Panc1 (cell line): ENCODE data around the gene PPM1B. TPM values are rescaled to one million over a fixed set of nuclear protein-coding genes. Genes with fewer than 3 reads are reported as not detected.

Source experiments
- ATAC-seq: fragments of 200-7000 bp; cut with Tn5 transposase; 2 replicates; pipeline ENCODE4 v1.9.1; 2020; ENCODE audit warnings: mild to moderate bottlenecking, moderate library complexity
- BruUV-seq: library from RNA; stranded (reverse); fragments of 400-500 nt; replicated peaks from 2 replicates; lab custom pipeline; 2021; lab: Mats Ljungman, UMichigan
- CTCF ChIA-PET: fragments of 300-600 bp; sonication (Branson Sonifier 250); formaldehyde crosslinking; loops from one replicate; lab custom pipeline; 2022; ENCODE audit warnings: antibody characterized with exemption; lab: Charles Lee
- POLR2A ChIA-PET: fragments of 300-600 bp; sonication (Branson Sonifier 250); formaldehyde crosslinking; loops from one replicate; lab custom pipeline; 2022; ENCODE audit warnings: antibody characterized with exemption; lab: Charles Lee
- DNase-seq: peaks from one replicate; pipeline ENCODE4 v3.0.0-alpha.2; 2010; ENCODE audit warnings: low read depth, low spot score
- H3K27ac ChIP-seq: 2 replicates; pipeline ENCODE4 v1.5.1; 2011; ENCODE audit warnings: mild to moderate bottlenecking, low read length, inconsistent platforms
- H3K27me3 ChIP-seq: fragments of 200-500 bp; sonication (Bioruptor generic); 2 replicates; pipeline ENCODE4 v1.6.0; 2014; ENCODE audit warnings: low read length, inconsistent platforms; ENCODE audit not compliant: control insufficient read depth, insufficient read depth
- H3K36me3 ChIP-seq: fragments of 200-500 bp; sonication (Bioruptor generic); 2 replicates; pipeline ENCODE4 v1.5.1; 2014; ENCODE audit warnings: inconsistent platforms, mild to moderate bottlenecking, low read length, moderate library complexity; ENCODE audit not compliant: control insufficient read depth, insufficient read depth
- H3K4me1 ChIP-seq: 2 replicates; pipeline ENCODE4 v1.5.1; 2011; ENCODE audit warnings: inconsistent platforms, mild to moderate bottlenecking, low read length, moderate library complexity; ENCODE audit not compliant: control insufficient read depth, insufficient read depth
- H3K4me3 ChIP-seq, 2 experiments: 2 replicates each; pipeline ENCODE4 v1.5.1; 2011 to 2012; ENCODE audit warnings: low read depth in 2 of 2, low read length in 2 of 2, mild to moderate bottlenecking in 2 of 2, inconsistent platforms in 1 of 2, moderate library complexity in 1 of 2
- H3K9me3 ChIP-seq: fragments of 200-500 bp; sonication (Bioruptor generic); 2 replicates; pipeline ENCODE4 v1.5.1; 2014; ENCODE audit warnings: low read depth, mild to moderate bottlenecking, inconsistent platforms, low read length, moderate library complexity; ENCODE audit not compliant: control insufficient read depth, insufficient read depth
- POLR2AphosphoS5 ChIP-seq: IDR thresholded peaks from 2 replicates; pipeline ENCODE4 v1.6.1; 2012; ENCODE audit warnings: mild to moderate bottlenecking, low read depth, low read length, moderate library complexity
- SIN3A ChIP-seq: IDR thresholded peaks from 2 replicates; pipeline ENCODE4 v1.6.1; 2012; ENCODE audit warnings: low read depth, mild to moderate bottlenecking, low read length, moderate library complexity, borderline replicate concordance; ENCODE audit not compliant: insufficient read depth
- TCF7L2 ChIP-seq: IDR thresholded peaks from 2 replicates; pipeline ENCODE4 v1.6.1; 2011; ENCODE audit warnings: mild to moderate bottlenecking, low read depth, low read length, inconsistent platforms
- in situ Hi-C: cut with HindIII; loops from 2 replicates; pipeline ENCODE4 v1.10.0; 2016; ENCODE audit warnings: low sequenced_read_pairs, low pct_unique_long_range_greater_than_20kb
- intact Hi-C: fragments of 100-400 bp; cut with micrococcal nuclease; formaldehyde crosslinking; loops from one replicate; pipeline ENCODE4 v1.10.0; 2022; ENCODE audit not compliant: unreplicated experiment
- total RNA-seq: library from RNA; stranded (reverse); gene quantifications from one replicate; pipeline ENCODE4 v1.2.1, GENCODE V29; 2021; ENCODE audit not compliant: unreplicated experiment
- TF ChIP-seq, protein P1 (sequence below): fragments of 450-650 bp; IDR thresholded peaks from 2 replicates; pipeline ENCODE4 v1.5.1; 2017; ENCODE audit warnings: mild to moderate bottlenecking
- TF ChIP-seq, protein P2 (sequence below), 2 experiments: IDR thresholded peaks; 2 replicates each; pipeline ENCODE4 v1.6.1; 2011 to 2012; ENCODE audit warnings: low read depth in 2 of 2, control low read depth in 1 of 2, low read length in 1 of 2, mild to moderate bottlenecking in 1 of 2, moderate library complexity in 1 of 2; ENCODE audit not compliant: insufficient read depth in 1 of 2

Gene PPM1B
- total RNA-seq, 1 experiment from 2014 or later, result 36.0 TPM

DNA sequence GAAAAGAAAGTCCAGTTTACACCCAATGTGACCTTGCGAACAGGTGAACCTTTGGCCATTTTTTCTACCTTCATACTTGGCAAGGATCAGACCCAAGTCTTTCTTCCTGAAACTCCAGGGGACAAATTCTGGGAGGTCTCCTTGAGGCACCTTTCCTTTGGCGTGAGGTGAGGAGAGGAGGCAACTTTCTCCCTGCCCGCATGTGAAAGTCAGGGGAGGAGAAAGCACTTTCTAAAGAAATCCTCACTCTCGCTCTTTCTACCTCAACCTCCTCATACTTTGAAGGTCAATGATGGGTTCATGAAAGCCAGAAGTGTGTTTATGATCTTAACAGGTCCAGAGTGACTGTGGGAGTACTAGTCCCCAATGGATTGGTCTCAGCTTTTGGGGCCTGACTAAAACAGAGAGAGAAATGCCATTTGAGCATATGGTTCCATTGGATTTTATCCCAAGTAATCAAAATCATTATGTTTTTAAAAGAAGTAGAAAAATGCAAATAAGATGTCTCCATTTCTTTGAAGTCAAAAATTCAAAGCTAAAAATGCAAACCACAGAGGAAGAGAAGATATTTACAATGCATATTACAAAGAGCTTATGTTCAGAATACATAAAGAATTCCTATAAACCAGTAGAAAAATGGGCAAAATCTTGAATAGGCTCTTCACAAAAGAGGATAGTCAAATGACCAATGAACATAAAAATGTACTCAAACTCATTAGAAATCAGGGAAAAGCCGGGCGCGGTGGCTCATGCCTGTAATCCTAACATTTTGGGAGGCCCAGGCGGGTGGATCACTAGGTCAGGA, 15.6 kb upstream of the PPM1B start:
- H3K4me1 ChIP-seq, result no peaks in the 10 kb centered on the region; the same call in 1 of the 2 replicates
- no peak overlapping the region for H3K4me3 ChIP-seq
- ChIA-PET CTCF (no interaction called here), POLR2A (no interaction called here)
- ATAC-seq (no peak), DNase-seq (no peak)
- intact Hi-C loops (no loop called here), in situ Hi-C loops (no loop called here)
- TF ChIP-seq, protein P1, sequence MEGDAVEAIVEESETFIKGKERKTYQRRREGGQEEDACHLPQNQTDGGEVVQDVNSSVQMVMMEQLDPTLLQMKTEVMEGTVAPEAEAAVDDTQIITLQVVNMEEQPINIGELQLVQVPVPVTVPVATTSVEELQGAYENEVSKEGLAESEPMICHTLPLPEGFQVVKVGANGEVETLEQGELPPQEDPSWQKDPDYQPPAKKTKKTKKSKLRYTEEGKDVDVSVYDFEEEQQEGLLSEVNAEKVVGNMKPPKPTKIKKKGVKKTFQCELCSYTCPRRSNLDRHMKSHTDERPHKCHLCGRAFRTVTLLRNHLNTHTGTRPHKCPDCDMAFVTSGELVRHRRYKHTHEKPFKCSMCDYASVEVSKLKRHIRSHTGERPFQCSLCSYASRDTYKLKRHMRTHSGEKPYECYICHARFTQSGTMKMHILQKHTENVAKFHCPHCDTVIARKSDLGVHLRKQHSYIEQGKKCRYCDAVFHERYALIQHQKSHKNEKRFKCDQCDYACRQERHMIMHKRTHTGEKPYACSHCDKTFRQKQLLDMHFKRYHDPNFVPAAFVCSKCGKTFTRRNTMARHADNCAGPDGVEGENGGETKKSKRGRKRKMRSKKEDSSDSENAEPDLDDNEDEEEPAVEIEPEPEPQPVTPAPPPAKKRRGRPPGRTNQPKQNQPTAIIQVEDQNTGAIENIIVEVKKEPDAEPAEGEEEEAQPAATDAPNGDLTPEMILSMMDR, result no peak
- TF ChIP-seq POLR2AphosphoS5 (no peak), SIN3A (no peak), TCF7L2 (no peak)
- TF ChIP-seq, protein P2, sequence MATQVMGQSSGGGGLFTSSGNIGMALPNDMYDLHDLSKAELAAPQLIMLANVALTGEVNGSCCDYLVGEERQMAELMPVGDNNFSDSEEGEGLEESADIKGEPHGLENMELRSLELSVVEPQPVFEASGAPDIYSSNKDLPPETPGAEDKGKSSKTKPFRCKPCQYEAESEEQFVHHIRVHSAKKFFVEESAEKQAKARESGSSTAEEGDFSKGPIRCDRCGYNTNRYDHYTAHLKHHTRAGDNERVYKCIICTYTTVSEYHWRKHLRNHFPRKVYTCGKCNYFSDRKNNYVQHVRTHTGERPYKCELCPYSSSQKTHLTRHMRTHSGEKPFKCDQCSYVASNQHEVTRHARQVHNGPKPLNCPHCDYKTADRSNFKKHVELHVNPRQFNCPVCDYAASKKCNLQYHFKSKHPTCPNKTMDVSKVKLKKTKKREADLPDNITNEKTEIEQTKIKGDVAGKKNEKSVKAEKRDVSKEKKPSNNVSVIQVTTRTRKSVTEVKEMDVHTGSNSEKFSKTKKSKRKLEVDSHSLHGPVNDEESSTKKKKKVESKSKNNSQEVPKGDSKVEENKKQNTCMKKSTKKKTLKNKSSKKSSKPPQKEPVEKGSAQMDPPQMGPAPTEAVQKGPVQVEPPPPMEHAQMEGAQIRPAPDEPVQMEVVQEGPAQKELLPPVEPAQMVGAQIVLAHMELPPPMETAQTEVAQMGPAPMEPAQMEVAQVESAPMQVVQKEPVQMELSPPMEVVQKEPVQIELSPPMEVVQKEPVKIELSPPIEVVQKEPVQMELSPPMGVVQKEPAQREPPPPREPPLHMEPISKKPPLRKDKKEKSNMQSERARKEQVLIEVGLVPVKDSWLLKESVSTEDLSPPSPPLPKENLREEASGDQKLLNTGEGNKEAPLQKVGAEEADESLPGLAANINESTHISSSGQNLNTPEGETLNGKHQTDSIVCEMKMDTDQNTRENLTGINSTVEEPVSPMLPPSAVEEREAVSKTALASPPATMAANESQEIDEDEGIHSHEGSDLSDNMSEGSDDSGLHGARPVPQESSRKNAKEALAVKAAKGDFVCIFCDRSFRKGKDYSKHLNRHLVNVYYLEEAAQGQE (IDR thresholded peaks at IDR 0.05; ENCODE audit: insufficient read depth in 1 of 2, low read depth in 2 of 2, low read length in 1 of 2), result no peak
- H3K9me3 ChIP-seq, result no peaks in the 10 kb centered on the region
- H3K36me3 ChIP-seq, result no peaks in the 10 kb centered on the region
- BruUV-seq, result no TSS peak
- H3K27ac ChIP-seq, result no peak overlapping the region
- H3K27me3 ChIP-seq, result no peaks in the 10 kb centered on the region

- POLR2A ChIA-PET, result no interaction called here
- H3K4me1 ChIP-seq, result no peaks in the 10 kb centered on the region; the same call in 1 of the 2 replicates
- BruUV-seq, result no TSS peak
- H3K4me3 ChIP-seq, result no peak overlapping the region
- H3K36me3 ChIP-seq, result no peaks in the 10 kb centered on the region
- ATAC-seq (no peak), DNase-seq (no peak)
- CTCF ChIA-PET, result interaction anchor here (0.6 kb wide), 1 partner anchor 79 kb away, joined by 3 read pairs; no protein-coding TSS in a partner anchor
- intact Hi-C loops (no loop called here), in situ Hi-C loops (no loop called here)
- H3K27me3 ChIP-seq, result no peaks in the 10 kb centered on the region
- H3K9me3 ChIP-seq, result no peaks in the 10 kb centered on the region
- no peak overlapping the region for H3K27ac ChIP-seq
- TF ChIP-seq, protein P2 (IDR thresholded peaks at IDR 0.05; ENCODE audit: insufficient read depth in 1 of 2, low read depth in 2 of 2, low read length in 1 of 2), result no peak
- no peak for TF ChIP-seq TCF7L2
- TF ChIP-seq SIN3A, result no peak
- TF ChIP-seq, protein P1, result no peak
- no peak for TF ChIP-seq POLR2AphosphoS5
Observed at GRCh38 chr2:44155666-44156446, 12.8 kb upstream of the PPM1B start.
